Left ventricle myocardium inferior (tissue), 1 donor: ENCODE data around the gene ULBP3. TPM values are rescaled to one million over a fixed set of nuclear protein-coding genes. Genes with fewer than 3 reads are reported as not detected.

Source experiments
- DNase-seq: peaks from one replicate; pipeline ENCODE4 v3.0.0-alpha.2; 2020
- H3K27ac ChIP-seq: fragments of 200-600 bp; replicated peaks from 2 replicates; pipeline ENCODE4 v1.8.0; 2021
- H3K27me3 ChIP-seq: fragments of 200-600 bp; 2 replicates; pipeline ENCODE4 v1.8.0; 2021; ENCODE audit warnings: low read depth
- H3K36me3 ChIP-seq: fragments of 200-600 bp; 2 replicates; pipeline ENCODE4 v1.8.0; 2021
- H3K4me1 ChIP-seq: fragments of 200-600 bp; 2 replicates; pipeline ENCODE4 v1.8.0; 2021
- H3K4me3 ChIP-seq: fragments of 200-600 bp; 2 replicates; pipeline ENCODE4 v1.8.0; 2021; ENCODE audit warnings: mild to moderate bottlenecking, moderate library complexity
- H3K9me3 ChIP-seq: fragments of 200-600 bp; replicated peaks from 2 replicates; pipeline ENCODE4 v1.8.0; 2021
- intact Hi-C: fragments of 100-400 bp; cut with micrococcal nuclease; formaldehyde crosslinking; loops from one replicate; pipeline ENCODE4 v1.11.0; 2022
- total RNA-seq: library from RNA; stranded (reverse); fragmentation: NEBNext Ultra II Directional; extraction: Animal tissue kit (Norgen Biotek cat#: 25700); gene quantifications from one replicate; pipeline ENCODE4 v1.2.1, GENCODE V29; 2021
- TF ChIP-seq, protein P1 (sequence below): fragments of 200-600 bp; IDR thresholded peaks from 2 replicates; pipeline ENCODE4 v1.8.0; 2021; ENCODE audit warnings: antibody characterized with exemption, mild to moderate bottlenecking, borderline replicate concordance
- donor health status: DM: no; HTN: yes; CAD: no; lungs with severe emphysema.

ULBP3 gene
- total RNA-seq, 1 donor from 2014 or later, result 0.99 TPM

DNA sequence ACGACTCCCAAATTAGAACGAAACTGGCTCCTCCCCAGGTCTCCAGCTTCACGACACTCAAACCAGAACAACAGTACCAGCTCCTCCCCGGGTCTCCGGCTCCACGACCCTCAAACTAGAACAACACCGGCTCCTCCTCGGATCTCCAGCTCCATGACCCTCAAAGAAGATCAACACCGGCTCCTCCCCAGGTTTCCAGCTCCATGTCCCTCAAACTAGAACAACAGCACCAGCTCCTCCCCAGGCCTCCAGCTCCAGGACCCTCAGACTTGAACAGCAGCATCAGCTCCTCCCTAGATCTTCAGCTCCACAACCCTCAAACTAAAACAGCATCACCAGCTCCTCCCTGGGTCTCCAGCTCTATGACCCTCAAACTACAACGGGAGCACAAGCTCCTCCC is 13.8 kb downstream of the ULBP3 start:
- Histone ChIP-seq H3K4me1 (no peaks in the 10 kb centered on the region), H3K4me3 (no peak overlapping the region), H3K9me3 (no peaks in the 10 kb centered on the region), H3K36me3 (no peaks in the 10 kb centered on the region), H3K27me3 (peaks cover 76% of the 10 kb centered on the region), H3K27ac (no peak overlapping the region)
- TF ChIP-seq, protein P1, sequence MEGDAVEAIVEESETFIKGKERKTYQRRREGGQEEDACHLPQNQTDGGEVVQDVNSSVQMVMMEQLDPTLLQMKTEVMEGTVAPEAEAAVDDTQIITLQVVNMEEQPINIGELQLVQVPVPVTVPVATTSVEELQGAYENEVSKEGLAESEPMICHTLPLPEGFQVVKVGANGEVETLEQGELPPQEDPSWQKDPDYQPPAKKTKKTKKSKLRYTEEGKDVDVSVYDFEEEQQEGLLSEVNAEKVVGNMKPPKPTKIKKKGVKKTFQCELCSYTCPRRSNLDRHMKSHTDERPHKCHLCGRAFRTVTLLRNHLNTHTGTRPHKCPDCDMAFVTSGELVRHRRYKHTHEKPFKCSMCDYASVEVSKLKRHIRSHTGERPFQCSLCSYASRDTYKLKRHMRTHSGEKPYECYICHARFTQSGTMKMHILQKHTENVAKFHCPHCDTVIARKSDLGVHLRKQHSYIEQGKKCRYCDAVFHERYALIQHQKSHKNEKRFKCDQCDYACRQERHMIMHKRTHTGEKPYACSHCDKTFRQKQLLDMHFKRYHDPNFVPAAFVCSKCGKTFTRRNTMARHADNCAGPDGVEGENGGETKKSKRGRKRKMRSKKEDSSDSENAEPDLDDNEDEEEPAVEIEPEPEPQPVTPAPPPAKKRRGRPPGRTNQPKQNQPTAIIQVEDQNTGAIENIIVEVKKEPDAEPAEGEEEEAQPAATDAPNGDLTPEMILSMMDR, result no peak
- no peak for DNase-seq
- intact Hi-C loops, result no loop called here

DNA sequence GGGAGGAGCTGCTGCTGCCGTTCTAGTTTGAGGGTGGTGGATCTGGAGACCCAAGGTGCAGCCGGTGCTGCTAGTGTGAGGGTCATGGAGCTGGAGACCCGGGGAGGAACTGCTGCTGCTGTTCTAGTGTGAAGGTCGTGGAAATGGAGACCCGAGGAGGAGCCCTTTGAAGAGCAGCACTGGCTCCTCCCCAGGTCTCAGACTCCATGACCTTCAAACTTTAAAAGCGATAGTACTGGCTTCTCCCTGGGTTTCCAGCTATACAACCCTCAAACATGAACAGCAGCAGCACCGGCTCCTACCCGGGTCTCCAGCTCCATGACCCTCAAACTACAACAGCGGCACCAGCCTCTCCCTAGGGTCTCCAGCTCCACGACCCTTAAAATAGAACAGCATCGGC is 15.5 kb downstream of the ULBP3 start:
- H3K27me3 ChIP-seq, result peaks cover 79% of the 10 kb centered on the region
- no peak overlapping the region for H3K4me3 ChIP-seq
- no peak overlapping the region for H3K27ac ChIP-seq
- no peaks in the 10 kb centered on the region for H3K4me1 ChIP-seq
- no peak for DNase-seq
- TF ChIP-seq, protein P1, result no peak
- no peaks in the 10 kb centered on the region for H3K9me3 ChIP-seq
- no peaks in the 10 kb centered on the region for H3K36me3 ChIP-seq
- intact Hi-C loops, result no loop called here

DNA sequence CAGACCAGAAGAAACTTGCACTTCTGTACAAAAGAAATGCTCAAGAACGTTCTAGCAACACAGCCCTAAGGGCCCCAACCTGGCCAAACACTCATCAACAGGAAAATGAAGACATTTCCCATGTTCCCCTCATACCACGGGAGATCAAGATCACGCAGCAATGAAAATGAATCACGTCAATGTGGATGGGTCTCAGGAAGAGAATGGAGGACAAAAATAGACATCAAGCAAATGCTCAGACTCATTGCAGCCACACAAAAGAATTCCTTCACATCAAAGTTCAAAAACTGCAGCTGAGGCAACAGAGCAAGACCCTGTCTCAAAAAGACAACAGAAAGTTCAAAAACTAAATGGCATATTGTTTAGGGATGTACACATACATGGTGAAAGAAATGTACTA is 18.1 kb downstream of the ULBP3 start:
- TF ChIP-seq, protein P1, result no peak
- Histone ChIP-seq H3K27me3 (peaks cover 79% of the 10 kb centered on the region), H3K36me3 (no peaks in the 10 kb centered on the region), H3K4me3 (no peak overlapping the region), H3K9me3 (no peaks in the 10 kb centered on the region), H3K27ac (no peak overlapping the region), H3K4me1 (no peaks in the 10 kb centered on the region)
- no peak for DNase-seq
- intact Hi-C loops, result no loop called here

DNA sequence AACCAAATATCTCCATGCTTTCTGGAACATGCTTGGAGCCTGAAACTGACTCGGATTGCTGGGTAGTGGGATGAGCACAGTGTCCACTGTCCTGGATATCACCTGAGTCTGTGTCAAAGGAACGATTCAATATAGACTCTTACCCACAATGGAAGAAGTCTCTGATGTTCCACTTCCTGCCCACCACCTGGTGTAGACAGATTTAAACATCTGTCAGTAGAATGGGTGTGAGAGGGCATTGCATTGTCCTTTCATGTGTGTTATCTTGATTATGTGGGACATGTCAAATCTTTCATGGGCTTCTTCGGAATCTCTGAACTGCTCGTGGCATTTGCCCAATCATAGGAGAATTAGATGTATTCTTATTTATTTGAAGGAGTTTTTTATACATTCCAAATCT is 20.8 kb downstream of the ULBP3 start:
- Histone ChIP-seq H3K4me3 (no peak overlapping the region), H3K4me1 (no peaks in the 10 kb centered on the region), H3K27me3 (peaks cover 75% of the 10 kb centered on the region), H3K9me3 (no peaks in the 10 kb centered on the region), H3K36me3 (no peaks in the 10 kb centered on the region), H3K27ac (no peak overlapping the region)
- no peak for DNase-seq
- TF ChIP-seq, protein P1, result no peak
- intact Hi-C loops, result no loop called here

DNA sequence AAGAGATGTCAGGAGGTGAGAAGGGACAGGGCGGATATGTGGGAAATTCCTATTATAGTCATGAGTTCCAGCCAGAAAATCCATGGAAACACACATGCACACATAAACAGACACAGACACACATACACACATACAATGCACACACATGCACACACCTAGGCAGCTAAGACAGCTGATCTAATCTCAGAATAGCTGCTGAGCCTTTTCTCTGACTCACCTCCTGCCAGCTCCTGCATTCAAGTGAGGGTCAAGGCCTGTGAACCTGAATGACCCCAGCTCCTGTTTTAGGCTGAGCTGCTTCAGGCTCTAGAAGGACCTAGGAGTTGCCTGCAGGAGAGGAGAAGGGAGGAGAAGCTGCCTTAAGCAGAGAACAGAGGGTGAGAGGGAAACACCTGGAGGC is 22.0 kb downstream of the ULBP3 start:
- H3K4me1 ChIP-seq, result no peaks in the 10 kb centered on the region
- no peaks in the 10 kb centered on the region for H3K36me3 ChIP-seq
- intact Hi-C loops, result no loop called here
- peaks cover 73% of the 10 kb centered on the region for H3K27me3 ChIP-seq
- TF ChIP-seq, protein P1, result no peak
- H3K27ac ChIP-seq, result no peak overlapping the region
- no peak overlapping the region for H3K4me3 ChIP-seq
- no peaks in the 10 kb centered on the region for H3K9me3 ChIP-seq
- DNase-seq, result no peak

DNA sequence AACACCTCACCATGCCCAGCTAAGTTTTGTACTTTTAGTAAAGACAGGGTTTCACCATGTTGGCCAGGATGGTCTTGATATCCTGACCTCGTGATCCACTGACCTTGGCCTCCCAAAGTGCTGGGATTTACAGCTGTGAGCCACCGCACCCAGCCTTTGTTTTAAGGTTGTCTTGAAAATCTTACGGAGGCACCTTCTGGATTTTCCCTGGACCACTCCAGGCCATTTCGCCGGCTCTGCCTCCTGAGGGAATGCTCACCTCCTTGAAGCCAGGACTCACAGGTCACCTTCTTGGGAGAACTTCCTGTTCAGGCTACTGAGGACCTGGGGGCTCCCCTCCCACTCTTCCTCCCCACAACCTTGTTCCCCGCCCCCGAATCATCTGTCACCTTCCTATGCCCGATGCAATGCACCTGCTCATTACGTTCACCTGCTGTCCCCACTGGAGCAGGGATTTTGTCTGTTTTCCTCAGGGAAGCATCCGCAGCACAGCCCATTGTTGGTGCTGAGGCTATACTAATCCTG is 24.2 kb downstream of the ULBP3 start:
- intact Hi-C loops, result no loop called here
- no peak overlapping the region for H3K4me3 ChIP-seq
- H3K9me3 ChIP-seq, result no peaks in the 10 kb centered on the region
- H3K27me3 ChIP-seq, result peaks cover 74% of the 10 kb centered on the region
- no peak overlapping the region for H3K27ac ChIP-seq
- H3K36me3 ChIP-seq, result no peaks in the 10 kb centered on the region
- no peaks in the 10 kb centered on the region for H3K4me1 ChIP-seq
- no peak for DNase-seq
- TF ChIP-seq, protein P1, result no peak
